GM19395 (cell line): ENCODE measurements around the gene RPIA.
"Not testable (repeated sequence)": the region's sequence is repeated elsewhere in the genome, so short reads cannot be mapped to it uniquely, and the experiment has no call there.

ENCODE experiments used
- ATAC-seq: cut with Tn5 transposase; IDR thresholded peaks from one replicate; pipeline ENCODE4 v1.9.1; 2021; ENCODE audit warnings: mild to moderate bottlenecking, moderate library complexity; ENCODE audit not compliant: unreplicated experiment

The RPIA gene

GRCh38 chr2:88729061-88729745, 37.7 kb downstream of the RPIA start:
- ATAC-seq: no peak

DNA sequence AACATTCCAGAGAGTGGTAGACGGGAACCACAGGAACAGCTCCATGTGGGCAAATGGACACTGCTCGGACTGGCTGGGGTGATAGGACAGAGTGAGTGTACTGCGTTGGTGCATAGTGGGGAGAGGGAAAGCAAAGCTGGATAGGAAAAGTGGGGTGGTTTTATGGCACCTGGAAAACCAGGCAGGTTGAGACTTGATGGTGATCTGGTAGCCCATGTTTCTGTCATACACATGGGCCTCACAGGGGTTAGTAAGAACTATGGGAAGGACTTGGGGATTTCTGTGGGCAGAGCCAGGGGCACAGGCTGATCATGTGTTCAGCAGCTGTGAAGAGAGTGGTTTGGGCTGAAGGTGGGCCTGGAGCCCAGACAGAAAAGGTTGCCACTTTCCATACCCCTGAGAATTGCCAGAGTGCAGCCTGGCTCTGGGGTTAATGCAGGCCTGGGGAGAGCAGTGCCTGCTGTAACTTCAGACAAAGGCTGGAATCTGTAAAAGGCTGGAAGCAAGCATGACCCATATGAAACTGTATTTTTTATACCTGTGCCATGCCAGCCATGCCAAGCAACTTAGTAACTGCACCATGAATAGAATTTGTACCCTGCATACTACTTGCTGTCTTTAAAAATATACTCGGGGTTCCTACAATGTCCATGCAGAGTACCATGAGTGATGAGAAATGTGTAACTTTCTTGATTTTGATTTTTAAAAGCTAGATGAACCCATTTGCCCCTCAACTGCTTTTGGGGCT, 41.9 kb downstream of the RPIA start:
- no peak for ATAC-seq

- ATAC-seq: no peak
Measured at GRCh38 chr2:88735133-88735532, 43.7 kb downstream of the RPIA start.

DNA sequence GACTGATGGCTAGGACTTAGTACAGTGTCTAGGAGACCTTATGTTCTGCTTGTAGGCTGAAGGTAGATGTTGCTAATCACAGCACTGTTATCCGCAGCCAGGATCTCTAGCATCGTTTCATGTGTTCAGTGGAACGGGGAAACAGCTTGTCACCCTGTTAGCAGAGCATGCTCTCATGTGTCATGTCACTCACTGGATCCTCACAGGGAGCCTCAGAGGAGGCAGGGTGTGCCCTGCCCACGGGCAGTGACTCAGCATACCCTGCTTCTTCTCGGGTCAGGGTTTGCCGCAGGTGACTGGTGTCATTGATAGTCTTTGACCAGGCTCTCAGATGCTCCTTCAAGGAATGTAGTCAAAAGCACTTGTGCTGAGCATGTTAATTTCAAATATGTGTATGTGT, 44.4 kb downstream of the RPIA start:
- ATAC-seq: no peak

DNA sequence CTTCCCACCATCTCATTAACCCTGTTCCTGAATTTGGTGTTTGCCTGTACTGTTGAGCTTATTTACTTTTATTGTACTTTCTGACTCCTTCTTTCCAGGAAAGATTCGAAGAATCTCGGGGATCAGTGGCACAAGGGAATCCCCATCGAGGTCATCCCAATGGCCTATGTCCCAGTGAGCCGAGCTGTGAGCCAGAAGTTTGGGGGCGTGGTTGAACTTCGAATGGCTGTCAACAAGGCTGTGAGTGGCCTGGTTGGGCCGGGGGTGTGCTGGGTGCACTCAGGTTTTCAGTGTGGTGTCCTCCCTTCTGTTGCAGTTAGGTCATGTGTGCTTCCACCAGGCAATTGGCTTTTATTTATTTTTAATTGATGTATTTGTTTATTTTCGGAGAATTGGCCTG, 45.0 kb downstream of the RPIA start:
- ATAC-seq: no peak

- no peak for ATAC-seq
Measured at GRCh38 chr2:88737385-88737784, 45.9 kb downstream of the RPIA start.

GRCh38 chr2:88738271-88738670, 46.8 kb downstream of the RPIA start:
- no peak for ATAC-seq

DNA sequence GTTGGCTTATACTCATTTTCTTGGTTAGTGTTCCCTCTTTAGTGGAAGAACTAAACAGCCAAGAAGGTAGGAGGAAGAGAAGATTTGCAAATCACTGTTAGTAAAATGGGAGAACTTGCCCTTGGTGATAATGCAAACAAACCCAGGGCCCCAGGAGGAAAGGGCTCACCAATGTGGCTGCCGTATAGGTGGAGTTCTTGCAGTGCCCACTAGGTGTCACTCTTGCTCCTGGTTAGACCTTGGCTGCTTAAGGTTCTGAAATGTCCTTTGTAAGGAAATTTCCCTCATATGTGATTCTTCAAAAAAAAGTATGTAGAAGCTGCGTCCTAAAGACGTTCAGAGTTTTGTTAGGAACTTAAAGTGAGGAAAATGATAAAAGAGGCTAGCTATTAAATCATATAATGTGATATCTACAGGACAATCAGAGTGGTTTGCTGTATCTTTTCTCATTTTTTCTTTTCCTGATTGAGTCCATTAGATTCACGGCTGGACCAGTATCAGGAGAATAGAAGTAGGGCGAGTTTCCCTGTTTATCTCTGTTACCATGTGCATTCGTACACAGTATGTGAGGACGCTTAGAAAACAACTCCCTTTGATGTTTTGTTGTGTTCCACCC, 48.6 kb downstream of the RPIA start:
- peak; percentile 83 for ATAC-seq

DNA sequence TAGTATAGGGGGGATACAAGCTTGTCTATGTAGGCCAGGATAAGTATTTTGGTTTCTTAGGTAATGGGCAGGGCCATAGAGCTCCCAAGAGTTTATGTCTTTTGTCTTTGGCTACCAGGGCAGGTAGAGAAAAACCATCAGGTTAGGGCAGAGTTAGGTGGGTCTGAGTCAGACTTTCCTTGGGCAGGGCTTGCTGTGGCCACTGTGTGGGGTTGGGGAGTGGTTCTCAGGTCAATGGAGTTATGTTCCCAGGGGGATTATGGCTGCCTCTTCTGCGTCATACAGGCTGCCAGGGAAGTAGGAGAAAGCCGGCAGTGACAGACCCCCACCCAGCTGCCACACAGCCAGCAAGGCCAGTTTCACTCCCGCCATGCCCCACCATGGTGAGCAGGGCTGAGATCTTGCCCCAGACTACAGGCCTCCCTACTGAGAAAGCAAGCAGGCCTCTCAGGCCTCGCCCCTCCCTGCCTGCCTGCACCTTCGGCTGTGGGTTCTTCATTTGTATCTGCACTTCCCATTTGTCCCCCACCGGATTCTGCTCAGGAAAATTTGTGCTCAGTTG, 55.5 kb downstream of the RPIA start:
- ATAC-seq: no peak

DNA sequence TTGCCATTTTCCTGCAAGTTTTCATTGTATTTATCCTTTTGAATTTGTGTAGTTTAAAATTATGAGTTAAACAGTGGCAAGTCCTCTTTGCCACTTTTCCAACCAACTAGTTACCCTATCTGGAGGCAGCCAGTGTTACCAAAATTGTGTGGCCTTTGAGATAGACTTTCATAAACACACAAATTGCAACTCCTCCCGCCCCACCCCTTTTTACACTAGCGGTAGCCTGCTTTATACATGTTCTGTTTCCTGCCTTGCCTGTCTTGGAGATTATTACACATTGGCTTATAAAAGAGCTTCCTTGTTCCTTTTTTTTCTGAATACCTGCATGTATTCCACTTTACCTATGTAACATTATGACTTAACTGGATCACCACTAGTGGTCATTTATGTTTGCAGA, 56.5 kb downstream of the RPIA start:
- no peak for ATAC-seq

DNA sequence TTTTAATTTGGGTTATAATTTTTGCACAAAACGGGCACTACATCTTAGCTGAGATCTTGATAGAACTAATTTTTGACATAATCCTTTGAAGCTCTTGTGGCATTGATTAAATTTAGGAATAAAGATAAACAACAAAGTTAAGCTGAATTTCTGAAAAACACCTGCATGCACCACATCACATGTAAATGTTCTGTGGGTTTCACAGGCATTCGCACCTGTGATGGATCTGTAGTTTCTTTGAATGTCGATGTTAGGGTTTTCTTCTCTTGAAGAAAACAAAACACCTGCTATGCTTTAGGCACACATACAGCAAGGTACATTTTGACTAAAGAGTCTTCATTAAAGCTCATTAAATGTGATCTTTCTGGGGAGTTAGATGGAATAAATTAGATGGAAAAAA, 60.3 kb downstream of the RPIA start:
- ATAC-seq: no peak

DNA sequence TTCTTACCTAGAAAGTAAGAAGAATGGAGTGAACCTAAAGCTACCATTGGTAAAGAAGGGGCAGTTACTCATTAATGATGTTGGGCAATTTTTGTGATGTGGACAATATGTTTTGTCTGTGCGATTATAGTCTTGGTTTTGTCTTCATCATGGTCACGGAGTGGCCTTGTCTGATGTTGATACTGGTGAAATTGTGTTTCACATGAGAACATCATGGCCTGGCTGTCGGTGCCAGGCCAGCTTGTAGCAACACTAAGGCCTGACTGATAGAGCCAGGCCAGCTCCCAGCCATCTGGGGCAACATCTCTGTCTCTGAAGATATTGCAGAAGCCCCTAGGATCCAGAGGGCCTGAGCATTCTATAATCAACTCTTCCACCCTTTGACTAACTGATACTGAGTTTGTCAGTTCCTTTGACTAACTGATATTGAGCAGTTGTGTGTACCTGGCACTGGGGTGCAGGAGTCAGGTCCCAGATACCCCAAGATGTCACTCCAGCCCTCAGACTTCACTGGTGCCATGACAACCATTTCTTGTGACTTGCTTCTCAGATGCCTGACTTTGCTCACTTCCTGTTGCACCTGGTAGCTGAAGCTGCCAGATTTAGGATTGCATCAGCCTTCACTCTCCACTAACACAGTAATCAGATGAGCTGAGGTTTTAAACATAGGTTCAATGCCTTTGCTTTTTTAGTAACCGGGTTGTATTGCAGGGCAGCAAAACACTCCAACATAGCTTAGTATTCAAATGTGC, 62.5 kb downstream of the RPIA start:
- ATAC-seq: peak; percentile 94

GRCh38 chr2:88754585-88755320, 63.3 kb downstream of the RPIA start:
- peak; percentile 20 for ATAC-seq

- ATAC-seq: no peak
Measured at GRCh38 chr2:88755836-88756235, 64.4 kb downstream of the RPIA start.

- no peak for ATAC-seq
Measured at GRCh38 chr2:88757025-88757424, 65.6 kb downstream of the RPIA start.

GRCh38 chr2:88758702-88759101, 67.2 kb downstream of the RPIA start:
- not testable (repeated sequence) for ATAC-seq

GRCh38 chr2:88760819-88761598, 69.5 kb downstream of the RPIA start:
- no peak for ATAC-seq

DNA sequence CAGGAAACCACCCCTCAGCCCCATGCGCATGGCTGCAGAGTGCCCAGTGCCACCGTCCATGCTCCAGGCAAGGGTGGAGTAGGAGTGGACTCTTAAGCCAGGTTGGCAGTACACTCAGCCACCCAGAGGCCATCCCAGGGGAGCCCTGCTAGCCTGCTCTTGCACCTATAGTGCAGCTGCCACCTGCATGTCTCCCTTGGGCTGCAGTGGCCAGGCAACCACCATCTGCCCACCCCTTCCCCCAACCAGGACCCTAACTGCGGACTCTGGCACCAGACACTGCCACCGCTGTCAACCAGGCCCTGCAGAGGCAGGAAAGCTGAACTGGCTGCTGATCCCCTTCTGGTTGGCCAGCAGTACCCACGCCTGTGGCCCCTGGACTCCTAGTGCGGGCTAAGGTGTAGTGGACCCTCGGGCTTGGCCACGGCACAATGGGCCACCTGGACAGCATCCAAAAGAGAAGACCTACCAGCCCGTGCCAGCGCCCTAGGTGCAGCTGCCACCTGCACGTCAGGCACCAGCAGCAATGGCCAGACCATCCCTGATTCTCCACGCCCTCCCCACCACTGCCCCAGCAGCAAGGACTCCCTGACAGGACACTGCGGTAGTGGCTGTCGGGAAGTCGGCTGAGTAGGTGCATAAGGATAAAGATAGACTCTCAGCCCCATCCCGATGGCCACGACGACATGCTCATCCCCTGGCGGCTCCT, 72.8 kb downstream of the RPIA start:
- no peak for ATAC-seq

DNA sequence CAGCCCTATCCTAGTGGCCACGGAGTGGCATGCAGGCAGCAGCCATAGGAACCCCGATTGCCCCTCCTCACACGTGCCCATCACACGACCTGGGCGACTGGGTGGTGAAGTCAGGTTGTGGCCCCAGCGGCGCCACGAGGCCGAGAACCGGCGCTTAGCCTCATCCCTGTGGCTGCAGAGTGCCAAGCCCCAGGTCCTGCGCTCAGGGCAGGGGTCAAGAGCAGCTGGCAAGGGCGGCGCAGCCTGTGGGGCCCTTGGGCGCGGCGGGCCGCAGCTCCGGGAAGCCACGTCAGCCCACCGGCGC, 73.3 kb downstream of the RPIA start:
- ATAC-seq: no peak
